Subcutaneous abdominal adipose tissue (tissue), 5 donors: Measurements from ENCODE around the gene TSKU.
"Not testable (repeated sequence)": the region's sequence is repeated elsewhere in the genome, so short reads cannot be mapped to it uniquely, and the experiment has no call there.

Experiments used
- H3K27ac ChIP-seq: one replicate; pipeline ENCODE4 v1.7.0; 2013; ENCODE audit warnings: low read depth, mild to moderate bottlenecking, inconsistent platforms, low read length, moderate library complexity
- H3K27me3 ChIP-seq, 5 donors: one replicate each; pipeline ENCODE4 v1.7.0; 2013; ENCODE audit warnings: low read length in 5 of 5, inconsistent platforms in 1 of 5; ENCODE audit not compliant: control insufficient read depth in 5 of 5, insufficient read depth in 4 of 5
- H3K36me3 ChIP-seq, 5 donors: one replicate each; pipeline ENCODE4 v1.7.0; 2013; ENCODE audit warnings: low read length in 5 of 5; ENCODE audit not compliant: control insufficient read depth in 5 of 5, insufficient read depth in 5 of 5
- H3K4me1 ChIP-seq, 5 donors: one replicate each; pipeline ENCODE4 v1.7.0; 2013; ENCODE audit warnings: low read length in 5 of 5, mild to moderate bottlenecking in 3 of 5, moderate library complexity in 1 of 5; ENCODE audit not compliant: control insufficient read depth in 5 of 5, insufficient read depth in 5 of 5
- H3K4me3 ChIP-seq, 5 donors: one replicate each; pipeline ENCODE4 v1.7.0; 2013; ENCODE audit warnings: low read length in 5 of 5, low read depth in 1 of 5
- H3K9ac ChIP-seq, 5 donors: one replicate each; pipeline ENCODE4 v1.7.0; 2013; ENCODE audit warnings: low read length in 5 of 5, mild to moderate bottlenecking in 4 of 5, moderate library complexity in 3 of 5
- H3K9me3 ChIP-seq, 5 donors: one replicate each; pipeline ENCODE4 v1.7.0; 2013; ENCODE audit warnings: low read length in 5 of 5; ENCODE audit not compliant: control insufficient read depth in 5 of 5
- donor health status: healthy.
- donor health status: healthy.
- donor health status: healthy.
- donor health status: healthy.
- donor health status: healthy.

Gene TSKU

GRCh38 chr11:76783294-76783895 lies at the start of gene TSKU:
Gene TSKU, plus strand, starts transcription at chr11:76783356. Its CDS starts 12,261 bp downstream, at chr11:76795617.
- Histone ChIP-seq H3K9me3 (no peaks in the 10 kb centered on the region), H3K27ac (peak within 1 kb of the TSS; percentile 95), H3K4me3 (peak within 1 kb of the TSS; percentile 83 to 94 (median 90)), H3K4me1 (peaks cover 35 to 89% (median 88%) of the 10 kb centered on the region in 5 donors), H3K27me3 (no peaks in the 10 kb centered on the region), H3K36me3 (peaks cover 0 to 8% (median 2%) of the 10 kb centered on the region in 5 donors), H3K9ac (peak within 1 kb of the TSS; percentile 77 to 96 (median 84))

GRCh38 chr11:76733906-76734305 lies 49.2 kb upstream of the TSKU start:
- not testable (repeated sequence) for H3K36me3 ChIP-seq, H3K4me3 ChIP-seq, H3K27me3 ChIP-seq, H3K27ac ChIP-seq, H3K9ac ChIP-seq, H3K9me3 ChIP-seq
- H3K4me1 ChIP-seq = peaks cover 4 to 29% (median 10%) of the 10 kb centered on the region in 5 donors

- no peaks in the 10 kb centered on the region for H3K9me3 ChIP-seq
- H3K36me3 ChIP-seq = no peaks in the 10 kb centered on the region
- no peaks in the 10 kb centered on the region for H3K27me3 ChIP-seq
- H3K4me3 ChIP-seq = no peak overlapping the region
- H3K9ac ChIP-seq = peak overlapping the region in 1 of 5 donors; percentile 5
- no peak overlapping the region for H3K27ac ChIP-seq
- peaks cover 4 to 29% (median 10%) of the 10 kb centered on the region in 5 donors for H3K4me1 ChIP-seq
Observed at GRCh38 chr11:76734456-76735420, 48.4 kb upstream of the TSKU start.

- Histone ChIP-seq H3K9ac (no peak overlapping the region), H3K4me3 (no peak overlapping the region), H3K36me3 (no peaks in the 10 kb centered on the region)
Observed at GRCh38 chr11:76735841-76736240, 47.3 kb upstream of the TSKU start.

GRCh38 chr11:76736266-76736665 lies 46.9 kb upstream of the TSKU start:
- Histone ChIP-seq H3K9me3 (no peaks in the 10 kb centered on the region), H3K27me3 (no peaks in the 10 kb centered on the region), H3K4me3 (no peak overlapping the region), H3K27ac (no peak overlapping the region), H3K4me1 (peaks cover 4 to 41% (median 16%) of the 10 kb centered on the region in 5 donors), H3K36me3 (no peaks in the 10 kb centered on the region), H3K9ac (no peak overlapping the region)

More at GRCh38 chr11:76735841-76736240, 47.3 kb upstream of the TSKU start:
- Histone ChIP-seq H3K27me3 (no peaks in the 10 kb centered on the region), H3K27ac (no peak overlapping the region), H3K4me1 (peaks cover 4 to 38% (median 16%) of the 10 kb centered on the region in 5 donors), H3K9me3 (no peaks in the 10 kb centered on the region)

GRCh38 chr11:76736773-76737495 lies 46.2 kb upstream of the TSKU start:
- Histone ChIP-seq H3K4me1 (peaks cover 4 to 43% (median 16%) of the 10 kb centered on the region in 5 donors), H3K9ac (no peak overlapping the region), H3K4me3 (no peak overlapping the region), H3K27ac (no peak overlapping the region), H3K36me3 (no peaks in the 10 kb centered on the region), H3K27me3 (no peaks in the 10 kb centered on the region), H3K9me3 (no peaks in the 10 kb centered on the region)

GRCh38 chr11:76738618-76739240 lies 44.4 kb upstream of the TSKU start:
- no peaks in the 10 kb centered on the region for H3K27me3 ChIP-seq
- H3K36me3 ChIP-seq = no peaks in the 10 kb centered on the region
- peak overlapping the region in 1 of 5 donors; percentile 30 for H3K9ac ChIP-seq
- no peak overlapping the region for H3K4me3 ChIP-seq
- H3K9me3 ChIP-seq = no peaks in the 10 kb centered on the region
- no peak overlapping the region for H3K27ac ChIP-seq
- peaks cover 4 to 43% (median 16%) of the 10 kb centered on the region in 5 donors for H3K4me1 ChIP-seq

- Histone ChIP-seq H3K4me3 (no peak overlapping the region), H3K36me3 (no peaks in the 10 kb centered on the region), H3K9me3 (no peaks in the 10 kb centered on the region), H3K27ac (no peak overlapping the region), H3K4me1 (peaks cover 4 to 49% (median 21%) of the 10 kb centered on the region in 5 donors), H3K27me3 (no peaks in the 10 kb centered on the region), H3K9ac (no peak overlapping the region)
Observed at GRCh38 chr11:76739798-76740197, 43.4 kb upstream of the TSKU start.

- H3K9me3 ChIP-seq = no peaks in the 10 kb centered on the region
- H3K4me3 ChIP-seq = no peak overlapping the region
- H3K4me1 ChIP-seq = peaks cover 5 to 51% (median 26%) of the 10 kb centered on the region in 5 donors
- H3K9ac ChIP-seq = no peak overlapping the region
- no peaks in the 10 kb centered on the region for H3K36me3 ChIP-seq
- peak overlapping the region; percentile 13 for H3K27ac ChIP-seq
- no peaks in the 10 kb centered on the region for H3K27me3 ChIP-seq
Observed at GRCh38 chr11:76740772-76741171, 42.4 kb upstream of the TSKU start.
